H7 (cell line): Measurements from ENCODE around the gene EPHA8. TPM values are rescaled to one million over a fixed set of nuclear protein-coding genes. Genes with fewer than 3 reads are reported as not detected.

Experiments
- total RNA-seq: library from RNA; depleted of rRNA; stranded (reverse); fragments of >200 nt; shearing (Covaris generic); gene quantifications from 2 replicates; pipeline ENCODE4 v1.2.3, GENCODE V29; 2014; rRNA removed

The EPHA8 gene
- total RNA-seq, 1 experiment from 2014 or later: 4.8 TPM

Other genes starting within 250 kb of the EPHA8 start
- 15.0 and 17.0 TPM in 2 replicates for gene ZBTB40, start 111.6 kb upstream of the EPHA8 start, total RNA-seq
- gene C1QA, start 73.1 kb downstream of the EPHA8 start, total RNA-seq: not detected in 2 replicates
- gene C1QC, start 80.1 kb downstream of the EPHA8 start, total RNA-seq: not detected in 2 replicates
- not detected in 2 replicates for gene C1QB, start 89.7 kb downstream of the EPHA8 start, total RNA-seq
- 12.3 and 14.8 TPM in 2 replicates for gene EPHB2, start 147.3 kb downstream of the EPHA8 start, total RNA-seq